Stimulated activated CD8-positive, alpha-beta memory T cell treated with anti-CD3 and anti-CD28 coated beads, Interleukin-2, amount 100 ng/mL, for 48 hours (primary cell): ENCODE results near the gene GPATCH8.
A peak's percentile ranks its signal among the peaks of the same experiment; 100 is the strongest.

Source experiments
- DNase-seq, 2 donors: peaks; one replicate each; pipeline ENCODE4 v3.0.0-alpha.2; 2020; ENCODE audit warnings: low read depth in 2 of 2

The GPATCH8 gene

GRCh38 chr17:44355642-44356099 lies 147.5 kb downstream of the GPATCH8 start:
- DNase-seq = no peak

DNA sequence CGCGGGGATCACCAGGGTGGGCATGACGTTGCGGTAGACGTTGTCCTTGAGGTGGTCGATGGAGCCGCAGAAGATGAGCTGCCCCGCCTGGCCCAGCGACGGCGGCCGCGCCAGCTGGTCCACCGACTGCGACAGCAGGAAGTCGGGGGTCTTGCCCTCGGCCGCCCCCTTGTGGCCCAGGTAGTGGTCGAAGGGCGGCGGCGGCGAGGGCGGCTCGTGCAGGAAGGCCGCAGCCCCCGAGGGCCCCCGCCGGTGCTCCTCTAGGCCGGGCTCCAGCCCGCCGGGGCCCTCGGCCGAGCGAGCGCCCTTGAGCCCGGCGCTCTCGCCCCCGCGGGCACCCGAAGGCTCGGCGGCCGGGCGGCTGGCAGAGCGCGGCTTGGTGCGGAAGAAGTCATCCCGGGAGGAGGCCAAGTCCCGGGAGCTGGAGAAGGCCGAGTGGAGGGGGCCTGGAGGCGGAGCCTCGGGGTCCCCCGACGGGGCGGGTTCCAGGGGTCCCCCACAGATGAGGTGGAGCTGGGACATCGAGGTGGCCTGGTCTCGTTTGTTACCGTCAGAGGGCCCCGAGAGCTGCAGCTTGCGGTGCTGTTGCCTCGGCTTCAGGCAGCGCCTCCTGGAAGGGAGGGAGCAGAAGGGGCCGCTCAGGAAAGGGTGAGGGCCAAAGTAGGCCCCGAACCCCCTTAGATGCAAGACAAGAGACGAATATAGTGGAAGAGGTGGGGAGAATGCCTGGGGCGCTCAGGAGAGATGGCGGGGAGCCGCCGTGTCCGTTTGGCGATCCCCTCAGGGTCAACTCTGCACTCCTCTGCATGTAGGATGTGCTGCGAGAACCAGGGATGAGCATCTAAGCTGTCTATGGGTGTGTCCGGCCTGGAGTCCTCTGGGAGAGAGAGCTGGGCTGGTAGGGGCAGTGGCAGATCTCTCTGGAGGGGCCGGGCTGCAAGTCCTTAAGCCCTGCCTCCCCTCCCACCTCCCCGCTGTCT lies 148.3 kb downstream of the GPATCH8 start:
- DNase-seq = peak; percentile 52 to 63

DNA sequence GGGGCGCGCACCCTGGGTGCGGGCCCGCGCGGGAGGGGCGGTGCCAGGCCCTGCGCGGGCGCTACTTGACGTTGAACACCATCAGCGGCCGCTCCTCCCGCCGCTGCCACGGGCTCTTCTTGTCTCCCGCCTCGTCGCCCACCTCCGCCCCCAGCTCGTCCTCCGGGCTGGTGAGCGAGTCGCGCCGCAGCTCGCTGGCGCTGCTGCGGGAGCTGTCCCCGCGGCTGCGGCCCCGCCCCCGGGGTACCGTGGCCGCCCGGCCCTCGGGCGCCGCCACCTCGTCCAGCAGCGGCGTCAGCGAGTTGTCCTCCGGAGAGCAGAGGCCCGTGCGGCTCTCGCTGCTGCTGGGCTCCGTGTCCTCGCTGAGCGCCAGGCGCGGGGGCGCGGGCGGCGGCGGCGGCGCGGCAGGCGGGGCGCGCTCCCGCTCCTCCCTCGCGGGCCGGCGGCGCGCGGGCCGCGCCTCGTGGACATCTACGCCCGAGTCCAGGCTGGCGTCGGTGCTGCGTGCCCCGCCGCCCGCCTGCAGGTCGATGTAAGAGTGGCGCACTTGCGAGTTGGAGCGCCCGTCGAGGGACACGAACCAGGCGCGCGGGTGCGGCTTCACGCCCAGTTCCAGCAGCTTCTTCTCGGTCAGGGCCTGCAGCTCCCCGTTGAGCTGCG lies 149.4 kb downstream of the GPATCH8 start:
- no peak for DNase-seq

DNA sequence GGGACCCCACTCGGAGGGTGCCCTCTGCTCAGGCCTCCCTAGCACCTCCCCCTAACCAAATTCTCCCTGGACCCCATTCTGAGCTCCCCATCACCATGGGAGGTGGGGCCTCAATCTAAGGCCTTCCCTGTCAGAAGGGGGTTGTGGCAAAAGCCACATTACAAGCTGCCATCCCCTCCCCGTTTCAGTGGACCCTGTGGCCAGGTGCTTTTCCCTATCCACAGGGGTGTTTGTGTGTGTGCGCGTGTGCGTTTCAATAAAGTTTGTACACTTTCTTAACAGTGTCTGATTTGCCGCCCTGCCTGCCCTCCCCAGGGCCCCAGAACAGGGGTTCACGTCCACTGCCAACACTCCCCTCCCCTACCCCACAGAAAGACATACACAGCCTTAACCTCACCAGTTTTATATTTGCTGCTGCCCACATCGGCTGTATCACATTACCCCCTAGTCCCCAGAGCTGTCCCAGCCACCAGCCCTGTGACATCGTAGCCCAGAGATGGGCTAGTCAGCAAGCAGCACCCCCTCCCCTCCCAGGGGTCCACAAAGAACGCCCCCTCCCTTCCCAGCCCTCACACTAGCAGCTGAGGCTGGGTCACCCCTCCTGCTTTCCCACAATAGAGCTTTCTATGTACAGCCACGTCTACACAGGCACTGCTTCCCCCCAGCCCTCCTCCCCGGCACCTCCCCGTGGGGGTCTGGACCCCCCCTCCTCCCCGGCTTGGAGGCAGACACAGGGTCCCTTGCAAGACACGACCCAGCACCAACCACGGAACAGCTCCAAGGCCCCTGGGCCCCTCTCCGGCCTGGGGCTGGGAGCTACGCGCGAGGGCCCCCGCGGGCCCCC lies 150.2 kb downstream of the GPATCH8 start:
- no peak for DNase-seq

GRCh38 chr17:44351961-44352827 lies 151.0 kb downstream of the GPATCH8 start:
- DNase-seq = no peak

GRCh38 chr17:44351464-44351863 lies 151.7 kb downstream of the GPATCH8 start:
- DNase-seq = no peak

GRCh38 chr17:44350733-44351226 lies 152.4 kb downstream of the GPATCH8 start:
- peak; percentile 66 for DNase-seq

DNA sequence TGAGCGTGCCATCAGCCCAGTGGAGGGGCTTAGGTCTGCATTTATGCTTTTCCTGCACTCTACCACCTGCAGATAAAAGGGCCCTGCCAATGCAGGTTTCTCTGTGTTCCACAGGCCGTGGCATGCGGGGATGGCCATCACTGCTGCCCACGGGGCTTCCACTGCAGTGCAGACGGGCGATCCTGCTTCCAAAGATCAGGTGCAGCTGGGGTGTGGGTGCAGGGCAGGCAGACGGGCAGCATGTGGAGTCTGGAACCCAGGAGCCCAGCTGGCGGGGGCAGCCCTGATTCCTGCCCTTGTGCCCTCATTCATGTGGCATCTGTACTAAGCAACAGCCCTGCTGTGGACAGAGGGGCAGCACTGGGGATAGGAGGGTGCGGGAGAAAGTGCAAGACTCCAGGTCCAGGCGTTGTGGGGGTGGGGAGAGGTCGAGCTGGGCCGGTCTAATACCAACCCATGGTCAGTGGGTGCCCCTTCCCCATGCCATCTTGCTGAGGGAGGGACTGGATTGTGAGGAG lies 153.6 kb downstream of the GPATCH8 start:
- no peak for DNase-seq

DNA sequence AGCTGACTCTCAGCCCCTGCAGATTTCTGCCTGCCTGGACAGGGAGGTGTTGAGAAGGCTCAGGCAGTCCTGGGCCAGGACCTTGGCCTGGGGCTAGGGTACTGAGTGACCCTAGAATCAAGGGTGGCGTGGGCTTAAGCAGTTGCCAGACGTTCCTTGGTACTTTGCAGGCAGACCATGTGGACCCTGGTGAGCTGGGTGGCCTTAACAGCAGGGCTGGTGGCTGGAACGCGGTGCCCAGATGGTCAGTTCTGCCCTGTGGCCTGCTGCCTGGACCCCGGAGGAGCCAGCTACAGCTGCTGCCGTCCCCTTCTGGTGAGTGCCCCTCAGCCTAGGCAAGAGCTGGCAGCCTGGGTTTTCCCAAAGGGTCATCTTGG lies 154.2 kb downstream of the GPATCH8 start:
- DNase-seq = no peak

GRCh38 chr17:44348234-44348987 lies 154.8 kb downstream of the GPATCH8 start:
- no peak for DNase-seq
